Fibroblast of skin of abdomen (primary cell): ENCODE data around the gene MROH8. TPM values are rescaled to one million over a fixed set of nuclear protein-coding genes. Genes with fewer than 3 reads are reported as not detected.
A peak's percentile ranks its signal among the peaks of the same experiment; 100 is the strongest.

Experiments
- DNase-seq: peaks from one replicate; pipeline ENCODE4 v3.0.0-alpha.2; 2013
- polyA plus RNA-seq, 2 experiments: library from polyadenylated mRNA; unstranded; fragments of 120-200 nt; gene quantifications; one replicate each; pipeline ENCODE4 v1.2.1, GENCODE V29; 2013; ENCODE audit not compliant: insufficient read length in 2 of 2

The MROH8 gene
- 2.0 TPM for polyA plus RNA-seq (2013, experiment 1 of 2; ENCODE audit: insufficient read length)
- 2.4 TPM for polyA plus RNA-seq (2013, experiment 2 of 2; ENCODE audit: insufficient read length)

DNA sequence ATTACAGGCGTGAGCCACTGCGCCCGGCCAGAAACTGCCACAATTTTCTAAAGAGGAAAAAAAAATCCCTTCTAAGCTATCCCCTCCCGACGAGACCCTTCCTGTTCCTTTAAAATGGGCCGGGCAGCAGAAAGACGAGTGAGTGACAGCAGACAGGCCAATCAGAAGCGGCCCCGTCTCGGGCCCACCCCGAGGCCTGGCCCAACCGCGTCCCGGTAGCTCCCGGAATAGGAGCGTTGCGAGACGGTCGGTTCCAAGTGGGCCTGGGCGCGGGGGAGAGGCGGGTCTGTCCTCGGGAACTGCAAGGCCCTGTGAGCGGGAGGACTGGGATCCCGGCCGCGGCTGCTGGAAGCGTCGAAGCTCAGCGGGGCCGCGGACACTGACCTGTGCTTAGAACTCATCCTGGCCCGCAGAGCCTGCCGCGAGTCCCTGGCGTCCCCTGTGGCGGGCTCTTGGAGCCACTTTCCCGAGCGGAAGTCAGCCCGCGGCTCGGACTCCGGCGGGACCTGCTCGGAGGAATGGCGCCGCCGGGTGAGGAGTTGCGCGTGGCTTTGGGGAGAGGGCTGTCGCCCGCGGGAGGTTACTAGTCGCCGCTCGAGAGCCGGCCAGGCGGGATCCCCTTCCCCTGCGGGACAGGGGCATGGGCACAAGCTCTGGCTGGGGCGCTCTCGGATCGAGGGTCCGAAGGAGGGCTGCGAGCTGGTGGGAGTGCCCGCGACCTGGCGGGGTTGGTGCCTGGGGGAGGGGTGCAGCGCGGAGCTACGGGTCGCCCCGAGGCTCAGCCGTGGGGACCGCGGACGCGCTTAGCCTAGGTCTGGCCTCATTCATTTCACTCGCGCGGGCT is at the start of gene MROH8, which contains the start of gene RPN2:
Gene MROH8 (minus strand): TSS at position 710 of the 844 bp plus-strand sequence.
Gene RPN2 (plus strand): TSS at position 492 of the 844 bp plus-strand sequence. CDS start 27 bp downstream, at position 519.
- peak; percentile 98 for DNase-seq

DNA sequence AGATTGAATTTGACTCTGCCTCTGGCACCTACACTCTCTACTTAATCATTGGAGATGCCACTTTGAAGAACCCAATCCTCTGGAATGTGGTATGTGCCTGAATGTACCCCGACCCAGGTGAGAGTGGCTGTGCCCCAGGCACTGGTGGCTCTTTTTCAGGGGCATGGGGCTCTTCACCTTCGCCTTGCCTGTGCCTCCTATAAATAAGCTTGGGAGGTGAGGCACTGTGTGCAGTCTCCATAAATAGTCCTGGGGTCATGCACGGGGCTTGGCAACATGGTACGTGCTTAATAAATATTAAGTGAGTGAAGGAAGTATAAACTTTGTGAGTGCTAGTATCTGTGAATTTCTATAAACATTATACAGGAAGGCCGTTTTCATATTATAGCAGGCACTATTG is 49.3 kb upstream of the MROH8 start:
- DNase-seq: no peak

DNA sequence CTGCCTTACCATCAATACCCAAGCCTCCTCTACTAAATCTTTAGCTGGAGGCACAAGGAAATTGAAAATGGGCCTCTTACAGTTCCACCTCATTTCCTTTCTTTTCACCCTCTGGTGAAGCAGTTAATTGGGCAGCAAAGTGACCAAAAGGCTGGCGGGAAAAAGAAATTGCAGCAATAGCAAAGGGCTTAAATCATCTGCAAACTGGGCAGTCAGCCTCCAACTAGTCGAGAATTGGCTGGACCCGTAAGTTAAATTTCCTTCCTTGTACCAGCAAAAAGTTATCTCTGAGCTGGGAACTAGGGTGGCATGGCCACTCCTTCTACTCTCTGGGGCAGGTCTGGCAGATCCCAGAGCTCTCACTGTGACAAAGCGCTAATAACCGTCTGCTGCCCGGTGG is 48.7 kb upstream of the MROH8 start:
- DNase-seq: no peak

DNA sequence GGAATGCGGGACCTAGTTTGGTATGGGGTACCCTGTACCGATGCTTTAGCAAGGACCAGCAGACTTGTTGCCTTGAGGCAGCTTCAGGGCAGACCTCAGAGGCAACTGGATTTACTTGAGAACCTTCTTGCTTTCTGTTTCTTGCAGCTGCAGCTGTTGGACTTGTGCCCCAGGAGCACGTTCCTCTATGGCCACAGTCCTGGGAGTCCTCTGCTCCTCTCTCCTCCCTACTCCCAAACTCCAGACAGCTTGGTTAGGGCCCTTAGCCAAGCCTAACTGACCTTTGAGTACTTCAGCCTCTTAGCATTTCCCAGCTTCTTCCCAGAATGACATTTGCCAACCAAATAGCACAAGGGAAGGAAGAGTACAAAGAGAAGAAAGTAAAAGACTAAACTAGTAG is 47.5 kb upstream of the MROH8 start:
- DNase-seq: no peak

DNA sequence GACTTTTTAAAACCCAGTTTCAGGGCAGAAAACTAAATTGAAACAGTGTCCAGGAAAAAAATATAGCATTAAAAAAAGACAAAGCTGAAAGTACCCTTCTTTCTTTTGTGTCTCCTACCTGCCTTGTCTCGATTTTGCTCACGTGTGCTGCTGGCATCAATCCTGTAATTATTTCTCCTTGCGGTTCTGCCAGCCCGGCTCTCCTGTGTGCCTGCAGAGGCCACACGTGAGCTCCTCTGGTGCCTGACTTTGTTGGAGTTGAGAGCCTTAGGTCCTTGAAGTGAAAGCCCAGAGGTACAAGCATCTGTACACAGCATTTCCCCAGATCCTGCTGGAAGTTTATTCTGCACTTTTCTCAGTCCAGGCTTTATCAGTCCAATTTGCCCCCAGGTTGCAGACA is 45.8 kb upstream of the MROH8 start:
- DNase-seq: no peak

DNA sequence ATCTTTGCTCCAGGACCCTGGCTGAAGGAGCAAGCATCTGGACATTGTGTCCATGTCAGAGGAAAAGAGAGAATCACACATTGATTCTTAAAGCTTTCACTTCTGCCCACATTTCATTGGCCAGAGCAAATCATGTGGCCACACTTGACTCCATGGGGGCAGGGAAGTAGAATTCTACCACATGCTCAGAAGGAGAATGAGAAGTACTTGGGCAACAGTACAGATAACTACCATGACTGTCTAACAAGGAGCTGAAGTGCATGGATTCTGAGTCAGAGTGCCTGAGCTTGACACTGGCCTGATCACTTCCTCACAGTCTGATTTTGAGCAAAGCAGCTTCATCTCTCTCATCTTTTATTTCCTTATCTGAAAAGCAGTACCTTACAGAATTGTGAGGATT is 43.7 kb upstream of the MROH8 start:
- peak; percentile 85 for DNase-seq

DNA sequence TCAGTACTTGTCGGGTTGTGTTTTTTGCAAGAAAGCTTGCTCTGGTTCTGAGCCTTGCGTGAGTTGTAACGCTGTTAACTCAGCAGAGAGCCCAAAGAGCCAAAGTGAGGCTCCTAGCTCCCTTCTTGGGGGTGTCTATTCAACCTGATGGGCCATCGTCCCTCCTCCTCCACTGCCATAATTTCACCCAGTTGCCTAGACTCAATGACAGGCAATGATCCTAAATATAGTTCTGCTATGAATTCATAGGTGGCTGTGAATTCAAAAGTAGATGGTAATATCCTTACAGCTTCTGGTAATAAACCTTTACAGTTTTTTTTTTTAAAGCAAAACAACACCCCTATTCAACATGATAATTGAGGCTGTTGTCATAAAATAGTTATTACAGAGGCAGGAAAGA is 42.7 kb upstream of the MROH8 start:
- DNase-seq: no peak

DNA sequence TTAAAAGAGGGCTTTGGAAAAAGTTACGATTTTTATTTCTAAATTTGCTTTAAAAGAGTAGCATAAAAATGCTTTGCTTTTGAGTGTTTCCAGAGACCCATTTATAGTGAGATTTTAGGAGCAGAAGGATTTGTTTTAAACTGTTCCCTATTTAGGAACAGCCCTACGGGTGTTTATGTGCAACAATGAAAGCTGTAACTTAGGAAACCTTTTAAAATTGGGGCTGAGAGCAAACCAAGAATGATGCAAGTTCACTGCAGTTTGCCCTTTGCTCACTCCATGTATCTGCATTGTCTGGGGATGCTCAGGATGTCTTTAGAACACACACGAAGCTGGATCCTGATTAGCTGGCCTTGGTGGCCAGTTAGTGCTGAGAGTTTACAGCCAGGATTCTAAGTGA is 41.4 kb upstream of the MROH8 start:
- DNase-seq: no peak

DNA sequence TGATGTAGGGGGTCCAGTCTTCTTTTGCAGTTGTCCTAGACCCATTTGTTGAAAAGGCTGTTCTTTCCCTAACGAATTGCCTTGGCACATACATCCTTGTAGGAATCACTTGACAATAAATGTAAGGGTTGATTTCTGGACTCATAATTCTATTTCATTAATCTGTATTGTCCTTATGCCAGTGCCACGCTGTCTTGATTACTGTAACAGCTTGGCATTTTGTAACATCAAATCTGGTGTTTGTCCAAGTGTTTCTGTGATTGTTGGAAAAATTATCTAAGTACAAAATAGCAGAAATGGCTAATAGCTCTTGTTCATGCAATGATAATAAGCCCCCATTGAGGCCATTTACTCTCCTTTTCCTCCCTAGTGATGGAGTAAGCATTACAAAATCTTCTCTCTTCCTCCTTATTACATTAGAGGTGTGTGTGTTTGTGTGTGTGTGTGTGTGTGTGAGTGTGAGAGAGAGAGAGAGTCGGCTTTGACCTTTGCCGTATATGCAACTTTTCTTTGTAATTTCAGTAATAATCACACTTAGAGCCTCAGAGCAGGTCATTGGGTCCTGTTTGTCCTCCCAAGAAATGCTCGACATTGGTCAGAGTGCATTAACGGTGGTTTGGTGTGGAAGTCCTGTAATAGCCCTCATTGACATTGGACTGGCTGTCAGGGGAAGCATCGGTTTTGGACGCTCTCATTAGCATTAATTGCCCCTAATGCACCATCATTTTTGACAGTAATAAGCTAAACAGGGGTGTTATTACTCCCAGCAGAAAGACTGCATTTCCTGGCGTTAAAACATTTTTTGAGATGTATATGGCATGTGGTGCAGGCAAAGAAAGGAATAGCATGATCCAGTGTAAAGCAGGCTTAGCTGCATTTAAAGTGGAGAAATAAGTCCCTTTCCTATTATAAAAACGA is 40.7 kb upstream of the MROH8 start:
- DNase-seq: no peak

DNA sequence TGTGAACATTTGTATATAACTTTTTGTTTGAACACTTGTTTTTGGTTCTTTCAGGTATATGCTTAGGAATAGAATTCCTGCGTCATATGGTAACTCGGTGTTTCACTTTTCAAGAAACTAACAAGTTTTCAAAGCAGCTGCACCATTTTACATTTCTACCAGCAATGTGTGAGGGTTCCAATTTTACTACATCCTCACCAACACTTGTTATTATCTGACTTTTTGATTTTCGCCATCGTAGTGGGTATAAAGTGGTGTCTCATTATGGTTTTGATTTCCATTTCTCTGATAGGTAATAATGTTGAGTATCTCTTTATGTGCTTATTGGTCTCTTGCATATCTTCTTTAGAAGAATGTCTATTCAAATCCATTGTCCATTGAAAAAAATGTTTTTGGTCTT is 39.6 kb upstream of the MROH8 start:
- DNase-seq: no peak

DNA sequence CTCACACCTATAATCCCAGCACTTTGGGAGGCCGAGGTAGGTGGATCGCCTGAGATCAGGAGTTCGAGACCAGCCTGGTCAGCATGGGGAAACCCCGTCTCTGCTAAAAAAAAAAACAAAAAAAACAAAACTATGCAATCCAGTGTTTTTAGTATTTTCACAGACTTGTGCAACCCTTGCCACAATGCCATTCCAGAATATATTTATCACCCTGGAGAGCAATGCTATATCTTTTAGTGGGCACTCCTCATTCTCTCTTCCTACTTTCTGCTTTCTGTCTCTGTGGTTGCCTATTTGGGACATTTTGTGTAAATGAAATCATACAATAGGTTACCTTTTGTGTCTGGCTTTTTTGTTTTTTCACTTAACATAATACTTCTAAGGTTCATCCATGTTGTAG is 39.1 kb upstream of the MROH8 start:
- DNase-seq: no peak

DNA sequence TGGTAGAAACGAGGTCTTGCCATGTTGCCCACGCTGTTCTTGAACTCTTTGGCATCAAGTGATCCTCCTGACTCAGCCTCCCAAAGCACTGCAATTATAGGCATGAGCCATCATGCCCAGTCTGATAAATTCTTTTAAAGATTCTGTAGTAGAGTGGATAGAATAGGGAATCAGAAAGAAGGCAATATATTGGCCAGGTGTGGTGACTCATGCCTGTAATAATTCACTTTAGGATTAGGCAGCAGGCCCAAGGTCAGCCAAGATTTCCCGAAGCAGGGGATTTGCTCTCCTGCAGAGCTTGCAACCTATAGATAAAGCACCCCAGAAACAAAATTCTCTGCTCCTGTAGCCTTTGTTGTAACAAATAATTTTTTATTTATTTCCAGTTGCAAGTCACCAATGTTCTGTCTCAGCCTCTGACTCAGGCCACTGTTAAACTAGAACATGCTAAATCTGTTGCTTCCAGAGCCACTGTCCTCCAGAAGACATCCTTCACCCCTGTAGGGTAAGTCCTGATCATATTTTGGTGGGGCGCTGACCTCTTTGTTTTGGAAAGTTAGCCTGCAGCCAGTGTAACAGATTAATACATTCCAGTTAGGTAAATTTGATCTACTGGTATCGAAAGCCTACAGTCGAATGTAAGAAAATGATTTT is 30.4 kb upstream of the MROH8 start:
- DNase-seq: no peak

DNA sequence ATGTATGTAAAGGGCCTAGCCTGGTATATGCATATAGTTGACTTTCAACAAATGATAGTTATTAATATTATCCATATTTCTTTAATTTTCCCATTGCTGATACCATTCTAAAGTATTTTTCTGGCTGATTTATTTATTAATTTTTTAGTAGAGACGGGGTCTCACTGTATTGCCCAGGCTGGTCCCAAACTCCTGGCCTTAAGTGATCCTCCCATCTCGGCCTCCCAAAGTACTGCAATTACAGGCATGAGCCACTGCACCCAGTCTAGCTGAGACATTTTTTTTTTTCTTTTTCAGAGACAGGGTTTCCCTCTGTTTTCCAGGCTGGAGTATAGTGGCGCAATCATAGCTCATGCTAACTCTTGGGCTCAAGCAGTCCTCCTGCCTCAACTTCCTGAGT is 29.8 kb upstream of the MROH8 start:
- no peak for DNase-seq

DNA sequence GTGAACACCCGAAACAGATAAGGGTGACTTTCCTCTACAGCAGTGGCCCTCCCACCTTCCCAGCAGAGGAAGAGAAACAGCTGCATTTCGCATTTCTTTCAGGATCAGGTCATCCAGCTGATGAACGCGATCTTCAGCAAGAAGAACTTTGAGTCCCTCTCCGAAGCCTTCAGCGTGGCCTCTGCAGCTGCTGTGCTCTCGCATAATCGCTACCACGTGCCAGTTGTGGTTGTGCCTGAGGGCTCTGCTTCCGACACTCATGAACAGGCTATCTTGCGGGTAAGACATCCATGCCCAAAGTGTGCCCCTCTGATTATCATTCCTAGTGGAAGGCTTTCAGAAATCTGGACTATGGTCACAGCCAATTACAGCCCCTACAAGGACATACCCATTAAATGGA is 27.8 kb upstream of the MROH8 start:
- DNase-seq: no peak

DNA sequence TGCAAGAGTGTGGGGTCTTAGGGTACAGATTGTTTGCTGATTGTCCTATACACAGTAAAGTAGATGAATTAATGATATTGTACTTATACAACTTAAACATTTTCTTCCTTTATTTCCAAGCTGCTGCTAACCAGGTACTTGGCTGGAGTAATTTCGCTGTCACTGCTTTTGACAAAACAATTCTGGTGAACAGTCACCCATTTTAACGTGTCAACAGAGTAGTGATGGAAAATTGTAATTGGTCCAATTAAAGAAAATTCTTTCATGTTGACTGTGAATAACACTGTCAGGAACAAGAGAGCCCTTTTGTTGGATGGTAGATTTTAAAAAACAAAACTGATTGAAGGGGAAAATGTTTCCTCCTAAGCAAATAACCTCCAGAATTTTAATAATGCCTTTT is 26.4 kb upstream of the MROH8 start:
- no peak for DNase-seq

DNA sequence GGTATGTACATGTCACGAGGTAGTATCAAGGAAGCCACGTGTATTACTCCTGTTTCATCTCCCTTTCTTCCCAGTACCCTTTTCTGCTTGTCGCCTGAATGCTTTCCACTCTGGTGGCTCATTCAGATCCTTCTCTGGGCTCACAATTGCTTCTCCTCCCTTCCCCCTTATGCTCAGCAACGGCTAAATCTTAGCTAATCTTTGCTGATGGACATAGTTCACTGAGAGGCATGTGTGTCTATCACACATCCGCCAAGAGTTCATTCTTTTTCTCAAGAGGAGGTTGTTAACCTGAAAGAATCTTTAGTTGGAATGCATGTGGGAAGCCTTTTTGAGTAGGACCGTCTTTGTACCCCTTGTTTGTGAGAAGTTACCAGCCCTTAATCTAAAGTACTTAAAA is 25.8 kb upstream of the MROH8 start:
- DNase-seq: no peak

DNA sequence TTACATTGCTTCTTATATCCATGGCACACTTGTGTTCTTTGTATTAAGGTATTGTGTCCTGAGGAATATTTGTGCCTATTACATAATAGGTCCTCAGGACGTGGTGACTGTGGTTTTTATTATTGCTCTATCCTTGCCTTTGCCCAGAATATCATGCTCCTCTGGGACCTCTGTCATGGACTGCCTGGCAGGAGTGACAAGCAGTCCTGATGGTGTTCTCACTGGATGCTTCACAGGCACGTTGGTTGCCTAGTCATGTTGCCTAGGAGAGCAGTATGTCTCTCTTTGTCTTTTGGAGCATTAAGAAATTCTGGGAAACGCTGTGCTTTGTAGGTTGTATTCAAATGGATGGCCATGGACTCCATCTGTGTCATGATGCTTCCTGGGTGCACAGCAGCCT is 24.7 kb upstream of the MROH8 start:
- DNase-seq: no peak

DNA sequence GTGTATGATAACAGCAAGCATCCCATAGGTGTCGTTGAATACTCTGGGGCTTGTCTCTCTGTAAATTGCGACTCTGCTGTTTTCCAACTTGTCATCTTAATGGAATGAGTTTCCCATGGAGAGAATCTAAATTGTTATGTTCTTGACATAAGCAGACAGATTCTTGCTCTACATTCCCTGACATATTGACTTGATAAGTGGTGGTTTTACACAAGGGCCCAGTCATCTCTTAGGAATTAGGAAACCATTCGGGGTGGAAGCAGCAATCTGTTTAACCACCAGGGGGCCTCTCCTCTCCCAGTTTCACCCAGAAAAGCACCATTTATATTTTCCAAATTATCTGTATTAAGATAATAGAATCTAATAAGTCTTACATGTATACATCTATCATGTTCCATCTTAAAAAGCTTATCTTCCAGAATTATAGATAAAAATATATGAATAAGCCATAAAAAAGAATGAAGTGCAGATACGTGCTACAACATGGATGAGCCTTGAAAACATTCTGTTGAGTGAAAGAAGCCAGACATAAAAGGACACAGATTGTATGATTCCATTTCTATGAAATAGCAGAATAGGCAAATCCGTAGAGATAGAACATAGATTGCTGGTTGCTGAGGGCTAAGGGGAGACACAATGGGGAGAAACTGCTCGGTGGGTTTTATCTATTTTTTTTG is 23.1 kb upstream of the MROH8 start:
- DNase-seq: peak; percentile 97

DNA sequence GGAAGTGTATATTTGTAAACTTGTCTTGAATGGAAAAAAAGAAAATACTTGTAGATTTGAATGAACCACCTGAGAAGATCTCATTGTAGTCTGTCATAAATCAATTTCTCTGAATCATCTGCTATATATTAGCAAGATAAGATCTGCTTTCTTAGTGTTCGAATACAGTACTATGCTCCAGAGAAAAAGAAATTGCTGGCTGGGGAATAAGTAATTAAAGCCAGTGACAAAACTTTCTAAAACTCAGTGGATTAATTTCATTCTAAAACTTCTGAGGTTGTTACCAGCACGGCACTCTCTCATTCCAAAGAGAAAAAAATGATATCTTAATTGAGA is 22.4 kb upstream of the MROH8 start:
- no peak for DNase-seq

DNA sequence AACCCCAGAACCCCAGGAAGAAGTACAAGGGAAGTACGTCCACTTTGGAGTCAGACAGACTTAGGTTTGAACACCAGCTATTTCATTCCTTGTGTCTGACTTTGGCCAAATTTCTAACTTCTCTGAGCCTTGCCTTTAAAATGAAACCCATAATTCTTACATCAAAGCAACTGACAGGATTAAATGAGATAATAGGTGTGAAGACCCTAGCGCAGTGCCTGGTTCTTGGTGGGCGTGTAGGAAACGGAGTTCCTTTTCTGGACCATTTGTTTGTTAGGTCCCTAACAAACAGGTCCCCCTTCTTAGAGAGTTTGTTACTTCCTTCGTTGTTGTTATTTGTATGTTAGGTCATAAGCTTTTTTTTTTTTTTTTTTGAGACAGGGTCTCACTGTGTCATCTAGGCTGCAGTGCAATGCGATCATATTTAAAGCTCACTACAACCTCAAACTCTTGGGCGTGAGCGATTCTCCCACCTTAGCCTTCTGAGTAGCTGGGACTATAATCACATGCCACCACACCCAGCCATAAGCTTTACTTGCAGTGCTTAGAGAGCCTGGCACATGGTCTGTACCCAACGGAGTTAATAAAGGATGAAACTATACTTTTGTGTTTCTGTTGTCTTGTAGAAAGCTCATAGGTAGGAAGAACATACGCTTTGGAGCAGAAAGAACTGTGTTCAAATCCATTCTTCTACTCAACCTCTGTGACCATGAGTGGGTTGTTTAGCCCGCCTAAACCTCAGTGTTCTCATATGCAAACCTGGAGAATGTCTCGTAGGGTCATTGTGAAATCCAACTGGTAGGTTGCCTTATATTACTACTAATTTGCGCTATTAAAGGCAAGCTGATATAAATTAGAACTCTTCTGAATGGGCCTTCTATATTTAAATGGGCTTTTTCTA is 21.8 kb upstream of the MROH8 start:
- no peak for DNase-seq

DNA sequence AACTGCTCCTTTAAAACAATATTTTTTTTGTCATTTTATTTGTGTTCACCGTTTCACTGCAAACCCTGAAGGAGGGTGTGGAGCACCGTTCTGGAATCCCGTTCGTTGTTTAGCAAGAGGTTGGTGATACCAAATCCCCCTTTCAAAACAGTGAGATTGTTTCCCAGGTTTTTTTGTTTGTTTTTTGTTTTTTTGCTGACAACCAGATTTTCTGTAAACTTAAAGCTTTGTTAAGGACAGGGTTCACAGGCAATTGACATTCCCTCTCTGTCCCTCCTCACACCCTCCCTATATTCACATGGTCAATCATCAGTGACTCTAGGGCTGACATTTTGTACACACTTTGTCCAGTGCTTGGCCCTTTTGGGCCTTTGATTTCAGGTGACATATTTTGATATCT is 21.0 kb upstream of the MROH8 start:
- DNase-seq: no peak
